Mesodermal cell (in vitro differentiated cells): Measurements from ENCODE around the gene BMPR2.
"Not testable (repeated sequence)": the region's sequence is repeated elsewhere in the genome, so short reads cannot be mapped to it uniquely, and the experiment has no call there.

ENCODE experiments used
- H3K27ac ChIP-seq: 2 replicates; pipeline ENCODE4 v1.7.0; 2013; ENCODE audit warnings: mild to moderate bottlenecking, low read depth, low read length, moderate library complexity; ENCODE audit not compliant: severe bottlenecking
- H3K36me3 ChIP-seq: 2 replicates; pipeline ENCODE4 v1.7.1; 2013; ENCODE audit warnings: mild to moderate bottlenecking, low read length, moderate library complexity; ENCODE audit not compliant: control insufficient read depth, insufficient read depth
- H3K4me1 ChIP-seq: one replicate; pipeline ENCODE4 v1.7.1; 2013; ENCODE audit warnings: mild to moderate bottlenecking, low read length; ENCODE audit not compliant: insufficient read depth, control insufficient read depth, poor library complexity, severe bottlenecking
- H3K4me3 ChIP-seq: 2 replicates; pipeline ENCODE4 v1.7.0; 2013; ENCODE audit warnings: low read length, control low read depth, mild to moderate bottlenecking; ENCODE audit not compliant: insufficient read depth, poor library complexity, severe bottlenecking; ENCODE audit errors: extremely low read depth
- H3K9me3 ChIP-seq: 2 replicates; pipeline ENCODE4 v1.7.1; 2013; ENCODE audit warnings: mild to moderate bottlenecking, low read length, moderate library complexity; ENCODE audit not compliant: control insufficient read depth
- WGBS, 2 experiments: methylation state at CpG; one replicate each; pipeline ENCODE4 v1.1.5; 2013; ENCODE audit warnings: missing lambda C conversion rate in 2 of 2; ENCODE audit not compliant: insufficient coverage in 2 of 2; 5-methylcytosine and 5-hydroxymethylcytosine counted together

BMPR2 gene

DNA sequence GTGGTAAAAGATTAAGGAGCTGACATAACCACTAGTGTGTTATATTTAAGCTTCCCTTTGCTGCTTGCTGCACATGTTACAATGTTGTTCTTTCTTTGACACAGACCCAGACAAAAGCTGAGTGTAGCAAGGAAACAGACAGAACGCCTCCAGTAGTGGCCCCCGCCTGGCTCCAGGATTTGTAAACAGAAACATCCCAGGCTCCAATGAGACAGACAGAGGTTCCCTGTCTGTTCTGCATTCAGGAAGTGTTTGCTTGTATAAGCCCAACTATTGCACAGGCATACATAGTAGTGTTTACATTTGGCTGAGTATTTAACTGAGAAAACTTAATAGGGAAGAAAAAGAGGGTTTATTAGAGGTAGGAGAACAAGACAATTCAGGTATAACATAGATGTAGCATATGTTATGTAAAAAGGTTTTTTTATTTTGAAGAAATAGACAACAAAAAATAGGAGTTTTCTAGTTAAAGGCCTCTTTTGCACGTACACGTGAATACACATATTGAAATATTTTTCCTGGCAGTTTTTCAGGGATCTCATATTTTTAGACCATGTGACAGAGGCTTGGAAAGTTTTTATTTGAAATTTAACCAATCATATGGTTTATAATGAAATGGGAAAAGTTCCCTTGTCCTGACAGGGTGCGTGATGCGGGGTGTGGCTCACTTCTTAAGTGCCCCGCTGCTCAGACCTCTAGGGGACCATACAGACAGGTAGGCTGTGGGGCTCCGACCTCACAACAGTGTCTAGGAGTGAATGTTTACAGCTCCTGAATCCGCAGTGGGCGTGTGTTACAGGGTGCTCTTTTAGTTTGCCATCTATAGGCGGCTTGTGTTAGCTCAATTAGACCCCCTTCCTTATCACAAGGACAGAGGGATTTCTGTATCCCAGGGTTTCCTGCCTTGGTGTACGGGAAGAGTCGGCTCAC is 118.4 kb downstream of the BMPR2 start:
- H3K9me3 ChIP-seq: no peaks in the 10 kb centered on the region
- 77% methylated on average over 6 to 9 of the region's 13 CpGs for WGBS, 2 experiments
- no peak overlapping the region for H3K4me3 ChIP-seq
- H3K27ac ChIP-seq: peak overlapping the region; percentile 65
- peaks cover 27% of the 10 kb centered on the region for H3K36me3 ChIP-seq
- H3K4me1 ChIP-seq: peaks cover 22% of the 10 kb centered on the region

- Histone ChIP-seq H3K4me1 (peaks cover 22% of the 10 kb centered on the region), H3K9me3 (no peaks in the 10 kb centered on the region), H3K27ac (peak overlapping the region; percentile 65), H3K4me3 (no peak overlapping the region), H3K36me3 (peaks cover 24% of the 10 kb centered on the region)
- 93 to 98% methylated on average over 20 of the region's 23 CpGs for WGBS, 2 experiments
Measured at GRCh38 chr2:202495230-202495604, 119.1 kb downstream of the BMPR2 start.

GRCh38 chr2:202496835-202497472 is 120.8 kb downstream of the BMPR2 start:
- not testable (repeated sequence) for H3K27ac ChIP-seq, H3K4me3 ChIP-seq, H3K9me3 ChIP-seq
- 94% methylated on average over 32 to 33 of the region's 38 CpGs for WGBS, 2 experiments
- Histone ChIP-seq H3K4me1 (peaks cover 22% of the 10 kb centered on the region), H3K36me3 (peaks cover 25% of the 10 kb centered on the region)

DNA sequence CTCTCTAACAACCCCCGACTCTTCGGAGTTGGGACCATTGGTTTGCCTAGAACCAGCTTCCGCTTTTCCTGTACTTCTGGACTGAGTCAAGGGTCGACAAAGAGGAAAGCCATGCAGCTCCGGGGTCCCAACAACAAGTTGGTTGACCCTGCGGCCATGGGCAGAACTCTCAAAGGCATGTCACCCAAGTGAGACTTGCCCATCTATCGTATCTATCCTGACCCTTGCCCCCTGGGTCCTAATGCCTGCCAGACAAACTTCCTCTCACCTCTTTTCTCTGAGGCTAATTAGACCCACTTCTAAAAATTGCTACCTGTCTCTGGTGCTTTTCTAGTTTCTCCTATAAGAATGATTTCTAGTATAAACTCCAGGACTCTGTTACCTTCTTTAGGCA is 121.3 kb downstream of the BMPR2 start:
- Histone ChIP-seq H3K36me3 (peaks cover 29% of the 10 kb centered on the region), H3K4me1 (peaks cover 21% of the 10 kb centered on the region)
- not testable (repeated sequence) for H3K9me3 ChIP-seq, H3K27ac ChIP-seq, H3K4me3 ChIP-seq
- 84 to 88% methylated on average over 7 of the region's 7 CpGs for WGBS, 2 experiments

GRCh38 chr2:202499841-202500240 is 123.7 kb downstream of the BMPR2 start:
- 86 to 97% methylated on average over 5 to 6 of the region's 7 CpGs for WGBS, 2 experiments
- peaks cover 44% of the 10 kb centered on the region for H3K36me3 ChIP-seq

DNA sequence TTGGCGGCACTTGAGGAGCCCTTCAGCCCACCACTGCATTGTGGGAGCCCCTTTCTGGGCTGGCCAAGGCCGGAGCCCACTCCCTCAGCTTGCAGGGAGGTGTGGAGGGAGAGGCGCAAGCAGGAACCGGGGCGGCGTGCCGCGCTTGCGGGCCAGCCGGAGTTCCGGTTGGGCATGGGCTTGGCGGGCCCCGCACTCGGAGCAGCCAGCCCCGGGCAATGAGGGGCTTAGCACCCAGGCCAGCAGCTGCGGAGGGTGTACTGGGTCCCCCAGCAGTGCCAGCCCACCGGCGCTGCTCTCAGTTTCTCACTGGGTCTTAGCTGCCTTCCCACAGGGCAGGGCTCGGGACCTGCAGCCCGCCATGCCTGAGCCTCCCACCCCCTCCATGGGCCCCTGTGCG is 127.1 kb downstream of the BMPR2 start:
- not testable (repeated sequence) for H3K4me1 ChIP-seq, H3K4me3 ChIP-seq, H3K9me3 ChIP-seq, H3K27ac ChIP-seq
- WGBS, 2 experiments: 91 to 97% methylated on average over 15 to 17 of the region's 21 CpGs
- H3K36me3 ChIP-seq: peaks cover 40% of the 10 kb centered on the region

More at GRCh38 chr2:202499841-202500240, 123.7 kb downstream of the BMPR2 start:
- H3K4me1 ChIP-seq, H3K4me3 ChIP-seq, H3K27ac ChIP-seq, H3K9me3 ChIP-seq: not testable (repeated sequence)

- H3K27ac ChIP-seq: no peak overlapping the region
- WGBS, 2 experiments: 86 to 100% methylated on average over 1 of the region's 2 CpGs
Measured at GRCh38 chr2:202508686-202509085, 132.6 kb downstream of the BMPR2 start.

GRCh38 chr2:202510911-202511310 is 134.8 kb downstream of the BMPR2 start:
- Histone ChIP-seq H3K27ac (no peak overlapping the region), H3K9me3 (no peaks in the 10 kb centered on the region), H3K36me3 (peaks cover 33% of the 10 kb centered on the region), H3K4me1 (no peaks in the 10 kb centered on the region), H3K4me3 (no peak overlapping the region)
- 100% methylated on average over 1 of the region's 3 CpGs; no CpG with 5 or more reads in 1 of the 2 experiments for WGBS, 2 experiments

More at GRCh38 chr2:202508686-202509085, 132.6 kb downstream of the BMPR2 start:
- Histone ChIP-seq H3K4me3 (no peak overlapping the region), H3K36me3 (peaks cover 29% of the 10 kb centered on the region), H3K9me3 (no peaks in the 10 kb centered on the region), H3K4me1 (no peaks in the 10 kb centered on the region)

DNA sequence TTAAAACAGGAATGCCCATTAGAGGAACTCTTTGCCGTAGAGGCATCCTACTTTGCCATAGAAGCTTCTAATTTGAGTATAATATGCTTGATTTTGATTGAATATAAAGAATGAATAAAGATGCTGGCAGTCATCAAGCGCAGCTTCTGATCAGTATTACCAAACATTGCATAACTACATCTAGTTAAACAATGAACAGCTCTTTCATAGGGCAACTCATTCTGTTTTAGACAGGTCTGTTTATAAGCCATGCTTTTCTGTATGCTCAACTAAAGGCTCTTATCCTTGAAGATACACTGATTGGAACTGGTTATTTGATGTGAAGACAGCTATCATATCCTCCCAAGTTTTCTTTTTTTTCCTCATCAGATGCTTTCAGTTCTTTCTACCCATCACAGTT is 136.0 kb downstream of the BMPR2 start:
- no peak overlapping the region for H3K27ac ChIP-seq
- H3K9me3 ChIP-seq: no peaks in the 10 kb centered on the region
- H3K36me3 ChIP-seq: peaks cover 39% of the 10 kb centered on the region
- H3K4me3 ChIP-seq: no peak overlapping the region
- 80 to 100% methylated on average over 1 of the region's 2 CpGs for WGBS, 2 experiments
- H3K4me1 ChIP-seq: no peaks in the 10 kb centered on the region

- no peak overlapping the region for H3K27ac ChIP-seq
- 100% methylated on average over 1 of the region's 3 CpGs; no CpG with 5 or more reads in 1 of the 2 experiments for WGBS, 2 experiments
- no peaks in the 10 kb centered on the region for H3K4me1 ChIP-seq
- H3K4me3 ChIP-seq: no peak overlapping the region
- H3K36me3 ChIP-seq: peaks cover 57% of the 10 kb centered on the region
- no peaks in the 10 kb centered on the region for H3K9me3 ChIP-seq
Measured at GRCh38 chr2:202514732-202515131, 138.6 kb downstream of the BMPR2 start.

DNA sequence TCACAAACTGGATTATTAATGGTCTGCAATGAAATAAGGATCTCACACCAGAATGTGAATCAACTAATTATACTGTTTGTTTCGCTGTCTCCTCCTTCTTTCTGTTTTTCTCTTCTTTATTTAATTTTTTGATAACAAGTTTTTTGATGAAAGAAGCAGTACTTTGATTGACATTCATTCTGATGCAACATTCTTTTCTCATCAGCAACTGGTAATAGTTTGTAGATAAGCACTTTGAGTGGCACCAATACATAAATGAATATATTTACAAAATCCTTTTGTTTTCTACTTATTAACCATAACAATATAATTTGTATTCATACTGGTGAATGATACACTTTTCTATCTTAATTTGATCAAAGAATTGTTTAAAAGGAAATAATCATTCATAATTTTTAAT is 143.3 kb downstream of the BMPR2 start:
- Histone ChIP-seq H3K27ac (no peak overlapping the region), H3K4me1 (no peaks in the 10 kb centered on the region), H3K4me3 (no peak overlapping the region), H3K36me3 (peaks cover 86% of the 10 kb centered on the region), H3K9me3 (no peaks in the 10 kb centered on the region)
- WGBS, 2 experiments: no CpG with 5 or more reads among the region's 1 CpG
